ENCODE data around the gene HMX1.

Gene HMX1

DNA sequence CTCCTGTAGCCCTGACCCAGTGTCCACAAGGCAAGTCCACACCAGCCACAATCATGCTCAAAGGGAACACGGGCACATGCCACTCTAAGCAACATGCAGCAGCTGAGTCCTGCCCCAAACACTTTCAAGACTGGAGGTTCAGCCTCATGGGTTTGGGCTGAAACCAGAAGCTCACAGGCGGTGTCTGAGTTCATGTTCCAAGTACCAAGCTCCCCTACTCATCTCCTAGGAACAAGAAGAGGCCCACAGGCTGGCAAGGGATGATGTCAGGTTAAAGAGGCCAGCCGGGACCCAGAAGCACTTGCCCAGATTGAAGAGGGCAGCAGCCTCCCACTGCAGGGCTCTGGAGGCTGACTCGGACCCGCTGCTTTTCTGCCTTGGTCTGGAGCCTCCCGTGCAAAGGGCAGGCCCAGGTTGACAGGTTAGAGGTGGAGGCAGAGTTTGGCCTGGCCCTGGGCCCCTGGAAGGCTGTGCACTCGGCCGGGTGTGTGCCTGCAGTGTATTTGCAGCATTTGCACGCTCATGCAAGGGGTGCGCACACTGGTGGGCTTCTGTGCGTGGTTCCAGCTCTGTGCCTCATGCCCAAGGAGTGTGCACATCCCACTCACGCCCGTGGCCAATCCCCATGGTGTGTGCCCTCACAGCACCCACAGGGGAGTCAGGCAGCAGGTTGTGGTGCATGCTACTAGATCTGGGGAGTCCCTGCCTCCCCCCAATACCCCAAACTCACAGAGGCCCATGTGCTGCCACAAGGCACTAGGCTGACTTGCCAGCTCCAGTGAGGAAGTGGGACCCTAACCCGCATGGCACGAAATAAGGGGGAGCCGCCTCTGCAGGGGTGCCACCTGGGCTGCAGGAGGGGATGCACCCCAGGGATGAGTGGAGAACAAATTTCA lies 2.4 kb downstream of the HMX1 start:
- no peak for DNase-seq (ENCODE audit: low read depth in 1 of 2, low spot score in 1 of 2)

DNA sequence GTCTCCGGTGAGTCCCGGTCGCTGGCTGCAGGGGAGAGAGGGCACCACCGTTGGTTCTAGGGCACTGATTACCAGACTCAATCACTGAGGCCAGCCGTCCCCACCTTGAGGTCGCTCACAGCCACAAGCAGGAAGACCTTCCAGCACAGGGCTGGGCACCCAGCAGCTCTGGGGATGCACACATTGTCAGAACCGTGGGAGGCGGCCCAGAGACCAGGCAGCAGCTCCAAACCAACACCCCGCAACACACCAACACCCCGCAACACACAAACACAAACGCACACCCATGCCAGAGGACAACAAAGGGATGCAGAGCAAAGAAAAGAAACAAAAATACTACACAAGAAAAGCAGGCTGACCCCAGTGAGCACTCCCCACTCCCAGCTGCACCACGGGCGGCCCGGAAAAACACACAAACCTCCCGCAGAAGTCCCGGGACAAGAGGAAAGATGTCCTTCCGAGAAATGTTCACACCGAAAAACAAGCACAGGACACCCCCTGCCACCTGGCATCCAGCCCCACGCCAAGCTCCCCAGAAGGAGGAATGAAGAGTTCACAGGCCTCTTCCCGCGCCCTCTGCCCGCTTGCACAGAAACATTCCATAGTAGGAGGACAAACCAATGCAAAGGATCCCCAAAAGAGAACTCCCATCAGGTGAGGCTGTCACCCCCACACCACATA lies 3.2 kb downstream of the HMX1 start:
- no peak for DNase-seq (ENCODE audit: low read depth in 1 of 2, low spot score in 1 of 2)

DNA sequence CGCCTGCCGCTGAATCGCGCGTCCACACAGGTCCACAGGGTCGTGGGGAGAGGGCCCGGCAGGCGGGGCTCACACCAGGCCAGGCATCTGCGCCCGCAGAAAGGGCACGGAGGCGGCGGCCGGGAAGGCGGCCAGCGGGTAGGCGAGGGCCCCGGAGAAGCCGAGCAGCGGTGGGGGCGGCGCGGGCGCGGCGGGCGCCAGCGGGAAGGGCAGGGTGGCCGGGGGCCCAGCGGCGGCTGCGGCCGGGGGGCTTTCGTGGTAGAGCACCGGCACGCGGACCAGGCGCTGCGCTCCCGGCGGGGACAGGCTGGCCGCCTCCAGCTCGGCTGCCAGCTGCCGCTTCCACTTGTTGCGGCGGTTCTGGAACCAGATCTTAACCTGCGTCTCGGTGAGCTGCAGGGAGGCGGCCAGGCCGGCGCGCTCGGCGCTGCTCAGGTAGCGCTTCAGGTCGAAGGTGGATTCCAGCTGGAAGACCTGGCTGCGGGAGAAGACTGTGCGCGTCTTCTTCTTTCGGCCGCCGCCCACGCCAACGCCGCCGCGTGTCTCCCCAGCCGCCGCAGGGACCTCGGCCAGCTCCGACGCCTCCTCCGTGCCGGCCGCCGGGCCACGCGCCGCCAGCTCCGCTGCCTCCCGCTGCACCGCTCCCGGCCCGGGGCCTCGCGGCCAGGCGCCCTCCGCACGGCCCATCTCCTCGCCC lies 3.9 kb downstream of the HMX1 start:
- DNase-seq (ENCODE audit: low read depth in 1 of 2, low spot score in 1 of 2), result no peak

- no peak for DNase-seq (ENCODE audit: low read depth in 1 of 2, low spot score in 1 of 2)
Measured at GRCh38 chr4:8866828-8867623, 4.6 kb downstream of the HMX1 start.

- no peak for DNase-seq (ENCODE audit: low read depth in 1 of 2, low spot score in 1 of 2)
Measured at GRCh38 chr4:8866421-8866820, 5.2 kb downstream of the HMX1 start.

DNA sequence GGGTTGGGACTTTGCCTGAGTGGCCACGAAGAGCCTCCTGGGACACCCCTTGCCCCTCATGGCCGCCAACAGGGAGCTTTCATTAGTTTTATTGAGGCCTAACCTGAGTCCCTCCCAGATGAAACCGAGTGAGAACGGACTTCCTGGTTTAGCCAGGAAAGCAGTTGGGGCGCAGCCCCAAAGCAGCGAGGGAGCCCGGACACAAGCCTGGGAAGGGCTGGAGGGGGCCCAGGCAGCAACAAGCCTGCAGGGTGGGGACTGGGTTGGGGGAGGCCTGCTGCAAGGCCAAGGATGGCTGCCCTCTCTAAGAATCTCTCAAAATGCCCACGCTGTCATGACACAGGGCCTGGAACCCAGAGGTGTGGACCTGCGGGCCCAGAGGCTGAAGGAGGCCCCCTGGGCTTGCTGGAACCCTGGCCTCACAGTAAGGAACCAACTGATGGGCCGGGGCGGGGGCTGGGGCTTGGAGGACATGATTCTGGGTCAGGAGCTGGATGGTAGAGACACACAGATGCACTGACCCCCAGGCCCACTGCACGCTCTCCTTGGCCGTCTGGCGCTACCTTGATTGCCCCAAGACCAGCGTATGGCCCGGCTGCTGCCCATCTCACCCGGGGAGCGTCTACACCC lies 5.8 kb downstream of the HMX1 start:
- DNase-seq (ENCODE audit: low read depth in 1 of 2, low spot score in 1 of 2), result no peak

DNA sequence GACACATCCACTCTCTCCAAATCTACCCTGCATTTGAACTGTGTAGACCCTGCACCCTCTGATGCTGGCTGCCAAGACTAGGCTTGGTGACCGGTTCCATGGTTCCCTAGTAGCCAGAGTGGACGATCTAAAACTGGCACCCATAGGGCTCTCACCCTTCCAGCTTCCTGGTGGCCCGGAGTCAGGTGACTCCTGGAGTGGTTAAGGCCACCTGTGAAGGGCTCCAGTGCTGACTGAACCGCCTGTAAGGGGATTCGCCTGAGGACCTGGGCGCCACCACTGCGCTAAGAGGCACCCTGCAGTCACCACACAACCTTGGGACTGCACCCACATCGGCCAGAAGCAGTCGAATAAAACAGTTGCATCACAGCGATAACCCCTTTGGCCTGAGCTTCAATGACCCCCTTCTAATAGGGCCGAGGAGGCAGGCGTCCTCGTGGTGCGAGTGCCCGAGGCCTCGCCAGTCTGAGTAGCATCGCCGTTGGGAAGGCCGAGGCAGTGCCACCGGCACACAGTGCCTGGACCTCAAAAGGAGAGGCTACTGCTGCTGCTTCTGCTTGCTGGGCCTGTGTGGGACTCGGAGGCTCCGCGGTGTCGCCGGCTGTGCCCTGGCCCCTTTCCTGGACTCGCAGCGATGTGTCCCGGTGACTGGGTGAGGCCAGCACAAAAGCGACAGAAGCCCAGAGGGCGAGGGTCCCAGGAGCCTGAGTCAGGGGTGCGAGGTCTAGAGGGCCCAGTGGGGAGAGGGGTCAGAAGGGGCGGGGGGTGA lies 6.5 kb downstream of the HMX1 start:
- no peak for DNase-seq (ENCODE audit: low read depth in 1 of 2, low spot score in 1 of 2)

DNA sequence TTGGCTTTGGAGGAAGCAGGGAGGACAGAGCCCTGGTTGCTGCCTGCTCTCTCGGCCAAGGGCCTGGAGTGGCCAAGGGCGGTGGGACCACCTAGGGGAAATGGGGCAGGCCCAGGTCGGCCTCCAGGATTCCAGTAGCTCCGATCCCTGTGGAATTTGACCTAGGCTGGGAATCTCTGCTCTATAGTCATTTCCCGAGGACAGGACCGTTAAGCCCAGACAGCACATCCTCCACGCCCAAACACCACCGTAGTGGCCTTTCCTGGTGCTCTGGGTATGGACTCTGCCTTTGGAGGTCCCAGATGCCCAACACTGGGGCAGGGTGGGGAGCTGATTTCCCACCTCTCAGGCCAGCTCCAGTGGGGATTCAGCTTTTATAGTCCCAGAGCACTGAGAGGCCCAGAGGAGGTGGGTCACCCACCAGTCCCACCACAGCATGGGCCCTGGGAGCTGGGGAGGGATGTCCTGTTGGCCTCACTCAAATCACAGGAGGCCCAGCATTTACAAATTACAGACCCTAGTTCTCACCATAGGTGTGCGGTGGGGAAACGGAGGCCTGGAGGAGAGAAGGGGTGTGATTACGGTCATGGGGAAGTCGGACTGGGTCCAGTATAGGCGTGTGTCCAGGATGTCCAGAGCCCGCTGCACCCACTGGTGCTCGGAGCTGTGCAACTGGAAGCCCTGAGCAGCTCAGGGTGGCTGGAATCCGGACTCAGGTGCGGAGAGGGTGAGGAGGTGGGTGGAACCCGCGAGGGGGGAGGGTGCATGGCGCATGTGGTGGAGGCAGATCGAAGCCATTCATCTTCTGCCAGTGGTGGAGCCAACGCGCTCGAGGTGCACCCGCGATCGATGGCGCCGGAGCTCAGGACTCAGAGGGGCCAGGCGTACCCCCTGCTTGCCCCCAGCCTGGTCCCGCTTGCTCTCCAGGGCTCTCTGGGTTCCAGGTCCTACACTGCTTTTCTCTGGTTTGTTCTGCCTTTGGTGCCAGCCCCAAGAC lies 7.7 kb downstream of the HMX1 start:
- DNase-seq (ENCODE audit: low read depth in 1 of 2, low spot score in 1 of 2), result no peak

DNA sequence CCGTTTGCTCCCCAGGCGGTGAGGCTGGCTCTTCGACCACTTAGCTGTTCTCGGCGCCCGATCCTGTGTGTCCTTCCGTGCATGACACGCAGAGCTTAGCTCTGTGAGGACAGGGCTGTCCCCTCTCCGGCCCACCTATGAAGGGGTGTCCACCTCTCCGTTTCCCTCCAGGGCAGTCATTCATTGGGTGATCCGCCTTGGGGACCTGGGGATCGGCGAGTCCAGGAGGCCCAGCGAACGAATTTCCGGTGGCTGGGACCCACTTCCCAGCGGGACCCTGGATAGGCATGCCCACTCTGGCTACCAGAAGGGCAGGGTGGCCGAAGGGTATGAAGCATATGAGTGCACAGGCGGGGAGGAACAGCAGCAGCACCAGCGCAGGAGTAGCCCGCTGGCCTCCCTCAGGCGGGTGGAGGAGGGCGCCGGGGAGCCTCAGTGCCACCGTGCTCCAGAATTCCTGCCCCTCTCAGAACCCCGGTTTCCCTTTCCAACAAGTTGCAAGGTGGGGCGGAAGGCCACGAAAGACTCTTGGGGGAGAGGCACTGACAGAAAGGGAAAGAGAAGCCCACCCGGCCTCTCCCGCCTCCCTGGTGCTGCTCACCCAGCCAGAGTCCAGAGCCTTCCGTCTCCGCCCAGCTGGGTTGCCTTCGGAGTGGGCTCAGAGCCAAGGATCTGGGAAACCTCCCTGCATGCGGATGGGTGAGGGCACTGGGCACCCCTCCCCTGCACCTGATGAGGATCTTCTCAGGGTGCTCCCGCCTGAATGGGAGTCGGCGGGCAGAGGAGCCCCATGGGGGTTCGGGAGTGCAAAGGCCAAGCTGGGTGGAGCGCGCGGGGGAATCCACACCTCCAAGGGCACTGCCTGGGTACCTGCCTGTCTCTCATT lies 8.6 kb downstream of the HMX1 start:
- no peak for DNase-seq (ENCODE audit: low read depth in 1 of 2, low spot score in 1 of 2)

GRCh38 chr4:8862334-8862733 lies 9.3 kb downstream of the HMX1 start:
- no peak for DNase-seq (ENCODE audit: low read depth in 1 of 2, low spot score in 1 of 2)

- no peak for DNase-seq (ENCODE audit: low read depth in 1 of 2, low spot score in 1 of 2)
Measured at GRCh38 chr4:8861576-8862295, 9.9 kb downstream of the HMX1 start.

DNA sequence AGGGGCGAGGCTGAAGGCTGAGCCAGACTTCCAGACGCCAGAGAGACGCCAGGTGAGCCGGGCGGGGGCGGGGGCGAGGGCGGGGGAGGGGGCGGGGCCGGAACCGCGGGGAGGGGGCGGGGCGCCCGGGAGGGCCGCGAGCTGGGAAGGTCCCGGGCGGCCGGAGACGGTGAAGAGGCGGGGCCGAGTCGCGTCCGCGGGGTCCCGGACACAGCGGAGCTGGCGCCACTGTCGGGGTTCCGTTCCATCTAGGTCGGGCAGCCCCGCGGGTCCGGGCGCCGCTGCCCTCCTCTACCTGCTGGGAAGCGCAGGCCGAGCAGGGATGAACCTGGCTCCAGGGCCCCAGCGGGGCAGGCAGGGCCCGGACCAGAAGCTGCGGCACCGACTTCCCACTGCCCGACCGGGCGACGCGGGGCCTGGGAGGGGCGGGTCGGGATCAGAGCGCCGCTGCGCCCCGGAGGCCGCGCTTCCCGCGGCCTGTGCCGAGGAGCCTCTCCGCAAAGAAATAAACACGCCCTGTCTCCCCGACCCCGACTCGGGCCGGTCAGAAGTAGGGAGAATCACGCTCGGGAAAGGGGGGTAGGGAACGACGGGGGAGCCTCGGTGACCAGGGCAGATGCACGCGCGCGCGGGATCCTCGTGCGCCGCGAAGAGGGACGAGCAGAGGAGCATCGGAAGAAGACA lies 10.6 kb downstream of the HMX1 start:
- no peak for DNase-seq (ENCODE audit: low read depth in 1 of 2, low spot score in 1 of 2)

DNA sequence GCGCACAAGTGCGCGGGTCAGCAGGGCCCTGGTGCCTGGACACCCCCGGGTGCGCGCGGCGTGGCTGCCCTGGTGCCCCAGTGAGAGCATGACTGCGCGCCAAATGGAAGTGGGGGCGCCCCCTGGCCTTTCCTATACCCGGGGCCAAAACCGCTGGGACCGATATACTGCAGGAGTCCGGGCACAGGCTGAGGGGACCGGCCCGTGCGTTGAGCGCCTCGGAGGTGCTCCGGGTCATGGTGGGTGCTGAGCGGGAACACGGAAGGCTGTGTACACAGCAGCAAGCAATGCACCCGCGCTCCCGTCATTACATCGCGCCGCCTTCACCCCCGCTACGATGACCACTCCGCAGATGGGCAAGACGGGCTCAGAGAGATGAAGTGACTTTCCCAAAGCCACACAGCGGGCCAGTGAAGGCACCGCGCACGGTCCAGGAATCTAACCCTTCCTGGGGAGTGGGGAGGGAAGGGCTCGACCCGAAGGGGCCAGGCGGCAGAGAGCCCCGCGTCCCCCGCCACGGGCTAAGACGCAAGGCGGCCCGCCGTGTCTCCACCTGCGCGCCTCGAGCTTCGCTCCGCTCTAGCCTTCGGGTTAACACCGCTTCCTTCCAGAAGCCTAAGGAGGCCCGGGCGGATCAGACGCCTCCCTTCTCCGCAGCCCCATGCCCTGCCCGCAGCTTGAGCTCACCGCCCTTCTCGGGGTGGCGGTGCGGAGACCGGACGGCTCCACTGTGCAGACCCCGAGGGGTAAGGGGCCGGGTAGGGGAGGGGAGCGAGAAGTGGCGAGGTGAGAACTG lies 11.3 kb downstream of the HMX1 start:
- no peak for DNase-seq (ENCODE audit: low read depth in 1 of 2, low spot score in 1 of 2)

- DNase-seq (ENCODE audit: low read depth in 1 of 2, low spot score in 1 of 2), result no peak
Measured at GRCh38 chr4:8859550-8860095, 12.0 kb downstream of the HMX1 start.

- no peak for DNase-seq (ENCODE audit: low read depth in 1 of 2, low spot score in 1 of 2)
Measured at GRCh38 chr4:8858701-8859210, 12.9 kb downstream of the HMX1 start.
